Neural progenitor cell (in vitro differentiated cells): ENCODE data around the gene GDF2. TPM values are rescaled to one million over a fixed set of nuclear protein-coding genes. Genes with fewer than 3 reads are reported as not detected.

Experiments
- DNase-seq: peaks from one replicate; pipeline ENCODE4 v3.0.0-alpha.2; 2016; ENCODE audit warnings: low spot score
- H2AFZ ChIP-seq: fragments of 200-600 bp; sonication (generic); replicated peaks from 2 replicates; pipeline ENCODE4 v1.6.1; 2016; ENCODE audit warnings: antibody characterized with exemption
- H3F3A ChIP-seq: fragments of 200-600 bp; sonication (generic); 2 replicates; pipeline ENCODE4 v1.6.1; 2016; ENCODE audit warnings: antibody characterized with exemption, low read depth
- H3K27ac ChIP-seq: fragments of 200-600 bp; sonication (generic); 2 replicates; pipeline ENCODE4 v1.5.1; 2016; ENCODE audit warnings: mild to moderate bottlenecking
- H3K27me3 ChIP-seq: fragments of 200-600 bp; sonication (generic); 2 replicates; pipeline ENCODE4 v1.6.1; 2016; ENCODE audit warnings: mild to moderate bottlenecking, moderate library complexity
- H3K36me3 ChIP-seq: fragments of 200-600 bp; sonication (generic); 2 replicates; pipeline ENCODE4 v1.5.1; 2016
- H3K4me1 ChIP-seq: fragments of 200-600 bp; sonication (generic); 2 replicates; pipeline ENCODE4 v1.6.1; 2016; ENCODE audit warnings: mixed run types
- H3K4me2 ChIP-seq: fragments of 200-600 bp; sonication (generic); 2 replicates; pipeline ENCODE4 v1.6.1; 2016
- H3K4me3 ChIP-seq: fragments of 200-600 bp; sonication (generic); 2 replicates; pipeline ENCODE4 v1.5.1; 2016
- H3K79me2 ChIP-seq: fragments of 200-600 bp; sonication (generic); 2 replicates; pipeline ENCODE4 v1.6.1; 2016; ENCODE audit warnings: low read depth
- H3K9ac ChIP-seq: fragments of 200-600 bp; sonication (generic); 2 replicates; pipeline ENCODE4 v1.6.1; 2016
- H3K9me3 ChIP-seq: fragments of 200-600 bp; sonication (generic); 2 replicates; pipeline ENCODE4 v1.5.1; 2016; ENCODE audit warnings: low read depth
- H4K20me1 ChIP-seq: fragments of 200-600 bp; sonication (generic); 2 replicates; pipeline ENCODE4 v1.6.1; 2016; ENCODE audit warnings: low read depth
- H3K27ac Mint-ChIP-seq: 3 replicates; pipeline ENCODE4 v1.8.0; 2021; ENCODE audit warnings: mixed read lengths
- H3K27me3 Mint-ChIP-seq: 2 replicates; pipeline ENCODE4 v1.8.0; 2022; ENCODE audit warnings: low read depth, mild to moderate bottlenecking, inconsistent platforms, moderate library complexity, mixed read lengths; ENCODE audit not compliant: insufficient read depth
- H3K36me3 Mint-ChIP-seq: 3 replicates; pipeline ENCODE4 v1.8.0; 2021; ENCODE audit warnings: mixed read lengths
- H3K4me1 Mint-ChIP-seq: 3 replicates; pipeline ENCODE4 v1.8.0; 2021; ENCODE audit warnings: mixed read lengths
- H3K4me3 Mint-ChIP-seq: 3 replicates; pipeline ENCODE4 v1.8.0; 2021; ENCODE audit warnings: mild to moderate bottlenecking, moderate library complexity, mixed read lengths
- H3K9me3 Mint-ChIP-seq: 3 replicates; pipeline ENCODE4 v1.8.0; 2020; ENCODE audit warnings: mixed read lengths
- CTCF ChIP-seq: fragments of 200-600 bp; sonication (generic); IDR thresholded peaks from 2 replicates; pipeline ENCODE4 v1.5.1; 2017; ENCODE audit warnings: antibody characterized with exemption, mild to moderate bottlenecking
- EZH2 ChIP-seq: fragments of 200-600 bp; sonication (generic); IDR thresholded peaks from 2 replicates; pipeline ENCODE4 v1.6.1; 2017; ENCODE audit warnings: antibody characterized with exemption, mild to moderate bottlenecking, moderate library complexity
- EZH2phosphoT487 ChIP-seq: fragments of 200-600 bp; sonication (generic); IDR thresholded peaks from 2 replicates; pipeline ENCODE4 v1.6.1; 2017; ENCODE audit warnings: antibody characterized with exemption
- total RNA-seq: library from RNA; depleted of rRNA; stranded (reverse); fragments of >200 nt; gene quantifications from 2 replicates; pipeline ENCODE4 v1.2.3, GENCODE V29; 2015; ENCODE audit warnings: low replicate concordance

The GDF2 gene
- total RNA-seq, 1 donor from 2014 or later = not detected

GRCh38 chr10:47365431-47366180 is 43.4 kb downstream of the GDF2 start:
- H3K9me3 ChIP-seq = no peaks in the 10 kb centered on the region
- no peak overlapping the region for H3K27ac ChIP-seq
- no peak overlapping the region for H3K4me3 ChIP-seq
- H3K27ac Mint-ChIP-seq = no peak overlapping the region
- H3K36me3 Mint-ChIP-seq = no peaks in the 10 kb centered on the region
- no peak overlapping the region for H3K9ac ChIP-seq
- no peaks in the 10 kb centered on the region for H3K79me2 ChIP-seq
- no peak overlapping the region for H3K4me2 ChIP-seq
- H4K20me1 ChIP-seq = no peaks in the 10 kb centered on the region
- no peaks in the 10 kb centered on the region for H3K27me3 ChIP-seq
- H2AFZ ChIP-seq = no peak overlapping the region
- H3F3A ChIP-seq = no peaks in the 10 kb centered on the region
- H3K27me3 Mint-ChIP-seq = peaks cover 4% of the 10 kb centered on the region
- H3K9me3 Mint-ChIP-seq = peaks cover 2% of the 10 kb centered on the region
- no peak for DNase-seq
- H3K36me3 ChIP-seq = no peaks in the 10 kb centered on the region
- no peak overlapping the region for H3K4me3 Mint-ChIP-seq
- H3K4me1 ChIP-seq = no peaks in the 10 kb centered on the region
- no peaks in the 10 kb centered on the region for H3K4me1 Mint-ChIP-seq
- TF ChIP-seq CTCF (no peak), EZH2 (no peak), EZH2phosphoT487 (no peak)

GRCh38 chr10:47366181-47366631 is 44.0 kb downstream of the GDF2 start:
- Histone ChIP-seq H2AFZ (no peak overlapping the region), H3K27ac (no peak overlapping the region), H3K9me3 (no peaks in the 10 kb centered on the region), H3K9ac (no peak overlapping the region), H3K79me2 (no peaks in the 10 kb centered on the region), H3K4me3 (no peak overlapping the region), H3K36me3 (no peaks in the 10 kb centered on the region), H3K4me1 (no peaks in the 10 kb centered on the region), H3K27me3 (no peaks in the 10 kb centered on the region), H3F3A (no peaks in the 10 kb centered on the region), H3K4me2 (no peak overlapping the region), H4K20me1 (no peaks in the 10 kb centered on the region)
- no peaks in the 10 kb centered on the region for H3K4me1 Mint-ChIP-seq
- no peaks in the 10 kb centered on the region for H3K36me3 Mint-ChIP-seq
- no peak overlapping the region for H3K4me3 Mint-ChIP-seq
- peaks cover 2% of the 10 kb centered on the region for H3K9me3 Mint-ChIP-seq
- no peak for TF ChIP-seq CTCF
- peaks cover 4% of the 10 kb centered on the region for H3K27me3 Mint-ChIP-seq
- H3K27ac Mint-ChIP-seq = no peak overlapping the region
- DNase-seq = no peak

GRCh38 chr10:47366731-47367460 is 44.6 kb downstream of the GDF2 start:
- H3K4me1 ChIP-seq = no peaks in the 10 kb centered on the region
- Mint-ChIP-seq H3K36me3 (no peaks in the 10 kb centered on the region), H3K9me3 (peaks cover 2% of the 10 kb centered on the region), H3K27ac (no peak overlapping the region), H3K27me3 (peaks cover 4% of the 10 kb centered on the region), H3K4me1 (peaks cover 3% of the 10 kb centered on the region), H3K4me3 (no peak overlapping the region)
- no peak for DNase-seq
- TF ChIP-seq EZH2 (no peak), CTCF (no peak), EZH2phosphoT487 (no peak)
- H3K9me3 ChIP-seq = no peaks in the 10 kb centered on the region
- H3K27me3 ChIP-seq = no peaks in the 10 kb centered on the region
- no peak overlapping the region for H3K27ac ChIP-seq
- H3K4me2 ChIP-seq = no peak overlapping the region
- no peak overlapping the region for H3K4me3 ChIP-seq
- no peak overlapping the region for H2AFZ ChIP-seq
- no peaks in the 10 kb centered on the region for H3F3A ChIP-seq
- no peak overlapping the region for H3K9ac ChIP-seq
- no peaks in the 10 kb centered on the region for H3K36me3 ChIP-seq
- H3K79me2 ChIP-seq = no peaks in the 10 kb centered on the region
- no peaks in the 10 kb centered on the region for H4K20me1 ChIP-seq
